NOMO-1 (cell line): ENCODE measurements around the gene MAP3K12.
"Not testable (repeated sequence)": the region's sequence is repeated elsewhere in the genome, so short reads cannot be mapped to it uniquely, and the experiment has no call there.

Source experiments
- DNase-seq, 2 experiments: peaks; one replicate each; lab custom pipeline; 2025; ENCODE audit not compliant: unreplicated experiment in 2 of 2; lab: John Stamatoyannopoulos, UW

Gene MAP3K12

DNA sequence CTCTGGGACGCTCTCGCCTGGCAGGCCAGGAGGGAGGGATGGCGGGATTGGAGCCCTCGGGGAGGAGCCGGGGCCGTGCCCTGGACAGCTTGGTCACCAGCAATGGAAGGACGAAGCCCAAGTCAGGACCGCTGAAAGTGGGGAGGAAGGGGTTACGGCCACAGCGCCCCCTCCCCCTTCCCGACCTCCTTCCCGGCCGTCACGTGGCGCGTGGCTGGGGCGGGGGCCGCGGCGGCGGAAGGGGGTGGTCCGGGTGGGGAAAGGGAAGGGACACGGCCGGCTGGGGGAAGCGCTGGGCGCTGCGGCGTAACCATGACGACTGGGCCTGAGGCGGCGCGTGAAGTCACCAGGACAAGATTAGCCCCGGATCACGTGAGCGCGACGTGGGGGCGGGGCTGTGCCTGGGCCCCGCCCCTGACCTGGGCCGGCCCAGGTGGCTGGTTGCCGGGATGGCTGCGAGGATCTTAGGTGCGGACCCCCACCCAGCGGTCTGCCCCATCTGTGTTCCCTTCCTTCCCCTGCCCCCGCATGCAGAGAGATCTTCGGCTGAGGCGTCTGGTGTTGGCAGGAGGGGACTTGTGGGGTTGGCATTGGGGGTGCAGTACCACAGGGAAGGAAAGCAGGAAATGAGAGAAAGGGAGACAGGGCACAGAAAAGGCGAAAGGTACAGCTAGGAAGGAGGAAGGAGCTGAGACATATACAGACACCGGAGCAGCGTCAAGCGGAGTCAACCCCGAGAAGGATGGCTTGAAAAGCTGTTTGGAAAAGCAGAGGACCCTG, 6.2 kb downstream of the MAP3K12 start:
- DNase-seq, result peak; percentile 73 to 87

DNA sequence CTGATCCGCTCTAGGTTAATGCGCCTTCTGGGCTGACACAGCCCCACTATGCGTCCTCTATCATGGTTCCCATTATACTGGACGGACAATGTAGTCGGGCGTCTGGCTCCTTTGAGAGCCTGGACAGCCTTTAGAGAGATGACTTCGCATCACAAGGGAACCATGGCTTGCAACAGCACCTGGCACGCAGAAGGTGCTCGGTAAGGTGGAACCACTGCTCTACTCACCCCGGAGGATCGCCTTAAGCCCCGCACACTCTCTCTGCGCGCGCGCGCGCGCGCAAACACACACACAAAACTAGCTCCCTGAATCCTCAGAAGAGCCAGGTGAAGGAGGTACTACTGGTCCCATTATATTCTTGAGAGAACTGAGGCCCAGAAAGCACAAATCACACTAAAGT, 7.1 kb downstream of the MAP3K12 start:
- no peak for DNase-seq

DNA sequence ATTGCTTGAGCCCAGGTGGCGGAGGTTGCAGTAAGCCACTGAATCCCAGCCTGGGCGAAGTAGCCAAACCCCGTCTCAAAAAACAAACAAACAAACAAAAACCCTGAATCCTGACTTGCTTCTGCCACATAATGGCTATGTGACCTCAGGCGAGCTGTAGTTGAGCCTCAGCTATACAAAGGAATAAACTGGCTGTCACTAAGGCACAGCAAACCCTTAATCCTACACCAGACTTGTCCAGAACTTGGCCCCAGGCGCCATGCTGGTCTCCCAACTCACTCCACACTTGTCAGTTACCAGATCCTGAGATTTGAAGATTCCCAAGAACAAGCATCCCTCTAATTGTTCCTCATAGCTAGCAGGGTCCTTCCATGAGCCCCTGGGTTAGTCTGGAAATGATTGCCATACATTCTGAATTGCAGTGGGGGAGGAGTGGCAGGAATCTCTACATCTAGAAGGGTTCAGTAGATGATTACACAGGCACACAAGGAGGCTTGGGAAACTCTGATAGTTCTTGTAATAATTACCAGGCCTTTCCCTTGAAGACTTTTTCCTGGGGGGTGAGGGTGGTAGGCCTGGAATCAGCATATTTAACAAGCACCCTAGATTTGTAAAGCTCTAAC, 9.9 kb downstream of the MAP3K12 start:
- no peak for DNase-seq

DNA sequence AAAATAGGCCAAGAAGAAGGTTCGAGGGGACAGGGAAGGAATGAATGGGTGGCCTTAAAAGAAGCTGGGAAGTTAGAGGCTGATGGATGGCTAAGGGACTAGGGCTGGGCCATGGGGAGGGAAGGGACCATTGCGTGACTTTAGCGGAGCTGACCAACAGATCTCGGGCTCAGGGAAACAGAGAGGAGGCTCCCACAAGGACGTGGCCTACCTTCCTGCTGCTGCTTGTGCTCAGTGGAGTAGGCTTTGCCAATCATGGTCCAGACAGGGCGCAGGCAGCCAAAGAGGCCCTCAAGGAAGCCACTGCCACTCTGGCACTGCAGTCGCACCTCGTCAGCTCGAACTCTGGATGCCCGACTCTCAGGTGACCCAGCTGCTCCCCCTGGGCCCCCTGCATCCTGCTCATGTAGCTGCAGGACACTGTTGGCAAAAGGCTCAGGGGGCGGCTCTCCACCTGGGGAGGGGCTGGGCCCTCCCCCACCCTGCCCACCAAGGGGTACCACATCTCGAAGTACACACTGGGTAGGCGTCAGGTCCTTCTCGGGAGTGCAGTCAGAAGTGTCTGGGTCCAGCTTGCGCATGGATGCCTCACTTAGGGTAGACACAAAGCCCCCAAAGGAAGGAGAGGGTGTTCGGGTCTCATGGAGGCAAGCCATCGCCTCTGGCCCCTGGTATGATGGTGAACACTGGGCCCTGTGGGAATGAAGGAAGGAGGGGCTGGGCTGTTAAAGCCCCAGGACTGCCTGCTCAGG, 12.3 kb downstream of the MAP3K12 start:
- no peak for DNase-seq

DNA sequence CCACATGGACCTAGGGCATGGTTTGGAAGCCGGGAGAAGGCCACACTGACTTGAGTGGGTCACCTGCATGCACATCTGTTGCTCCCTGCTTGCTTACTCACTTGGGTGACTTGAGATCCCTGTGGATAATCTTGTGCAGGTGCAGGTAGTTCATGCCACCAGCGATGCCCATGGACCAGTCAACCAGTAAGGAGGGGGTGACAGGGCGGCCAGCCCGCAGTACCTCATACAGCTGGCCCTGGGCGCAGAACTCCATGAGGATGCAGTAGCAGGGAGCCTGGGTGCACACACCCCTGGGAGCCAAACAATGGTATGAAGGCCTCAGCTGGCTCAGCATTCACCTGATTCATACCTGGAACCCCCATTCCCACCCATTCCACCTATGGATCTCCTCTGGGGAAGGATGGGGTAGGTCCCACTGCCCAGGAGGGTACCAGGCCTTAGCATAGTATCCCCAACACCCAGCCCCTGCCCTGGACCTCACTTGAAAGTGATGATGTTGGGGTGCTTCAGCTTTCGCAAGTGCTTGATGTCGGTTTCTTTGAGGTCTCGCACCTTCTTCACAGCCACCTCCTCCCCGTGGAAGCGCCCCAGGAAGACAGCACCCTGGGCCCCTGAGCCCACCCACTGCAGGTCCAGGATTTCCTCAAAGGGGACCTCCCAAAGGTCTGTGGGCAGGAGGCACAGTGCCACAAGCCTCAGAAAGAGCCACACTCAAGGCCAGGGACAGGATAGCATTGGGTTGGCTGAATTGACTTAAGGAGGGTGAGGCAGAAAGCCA, 13.1 kb downstream of the MAP3K12 start:
- DNase-seq, result no peak

DNA sequence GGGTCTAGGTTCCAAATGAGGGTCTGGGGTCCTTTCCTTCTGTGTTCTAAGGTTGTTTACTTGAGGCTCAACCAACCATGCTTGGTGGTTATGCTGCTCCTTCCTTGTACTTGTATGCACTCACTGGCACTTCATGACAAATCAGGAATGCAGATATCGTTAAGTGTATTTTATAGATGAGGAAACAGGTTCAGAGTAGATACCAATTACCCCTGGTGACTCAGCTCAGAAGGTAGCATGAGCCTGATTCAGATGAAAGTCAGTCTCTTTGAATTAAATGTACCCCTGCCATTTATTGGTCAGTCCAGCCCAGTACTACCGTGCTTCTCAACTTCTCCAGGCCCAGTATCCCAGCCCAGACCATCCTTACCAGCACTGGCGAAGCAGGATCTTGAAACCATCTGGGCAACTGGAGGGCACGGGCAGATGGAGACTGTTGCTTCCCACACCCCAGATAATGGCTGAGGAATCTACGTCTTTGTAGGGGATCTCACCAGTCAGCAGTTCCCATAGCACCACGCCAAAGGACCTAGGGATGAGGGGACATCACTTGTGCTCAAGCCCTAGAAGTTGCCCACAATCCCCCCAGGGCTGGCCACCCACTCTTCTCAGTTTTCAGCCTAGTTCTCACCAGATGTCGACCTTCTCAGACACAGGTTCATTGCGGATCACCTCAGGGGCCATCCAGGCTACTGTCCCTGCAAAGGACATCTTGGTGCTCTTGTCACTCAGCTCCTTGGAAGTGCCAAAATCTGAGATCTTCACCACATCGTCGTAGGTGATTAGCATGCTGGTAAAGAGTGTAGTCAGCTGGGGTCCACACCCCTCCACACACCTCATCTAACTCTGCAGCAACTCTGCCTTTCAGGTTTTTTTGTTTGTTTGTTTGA, 14.3 kb downstream of the MAP3K12 start:
- DNase-seq, result no peak

DNA sequence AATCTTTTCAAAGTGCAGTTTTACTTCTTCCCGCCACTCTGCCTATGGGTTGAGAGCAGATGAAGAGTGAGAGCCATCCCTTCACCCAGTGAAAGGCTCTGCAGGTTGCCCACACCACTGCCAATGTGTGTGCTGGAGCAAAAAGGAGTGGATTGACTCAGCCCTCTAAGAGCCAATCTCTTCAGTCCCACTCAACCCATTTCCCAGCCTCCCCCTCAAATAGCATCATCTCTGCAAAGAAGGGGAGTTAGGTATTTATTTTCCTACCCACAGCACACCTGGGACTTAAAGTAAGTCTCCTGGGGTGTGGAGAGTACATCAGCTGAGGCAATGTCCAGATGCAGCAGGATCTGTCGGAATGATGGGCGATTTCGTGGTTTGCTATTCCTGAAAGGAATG, 15.3 kb downstream of the MAP3K12 start:
- DNase-seq, result no peak

DNA sequence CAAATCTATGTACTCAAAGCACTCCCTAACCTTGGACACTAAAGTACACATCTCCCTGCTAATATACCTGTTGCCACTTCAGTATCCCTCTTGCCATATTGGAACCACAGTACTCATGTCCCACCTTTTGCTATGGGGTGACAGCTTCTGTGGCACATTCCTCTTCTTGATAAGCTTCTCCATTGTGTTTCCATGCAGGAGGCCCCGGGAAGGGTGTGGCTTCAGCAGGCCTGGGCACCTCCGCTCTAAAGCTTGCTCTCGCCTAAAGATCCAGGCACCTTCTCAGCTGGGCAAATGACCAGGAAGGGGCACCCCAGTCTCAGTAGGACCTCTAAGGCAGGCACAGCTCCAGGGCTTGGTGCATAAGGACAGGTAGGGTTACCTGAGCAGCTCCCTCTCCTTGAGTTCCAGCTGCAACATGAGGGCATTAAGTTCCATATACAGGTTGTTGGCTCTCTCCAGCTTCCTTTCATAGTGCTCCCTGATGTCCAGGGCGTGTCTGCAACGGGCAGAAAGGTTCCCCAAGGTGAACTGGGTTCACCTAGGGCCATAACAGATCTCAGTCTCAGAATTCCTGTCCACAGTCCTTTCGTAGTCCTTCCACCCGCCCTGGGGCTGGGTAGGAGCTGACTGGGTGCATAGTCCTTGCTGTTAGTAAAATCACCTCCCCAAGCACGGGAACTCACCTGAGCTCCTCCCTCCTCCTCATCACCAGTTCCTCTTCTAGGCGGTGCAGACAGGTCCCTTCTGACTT, 15.9 kb downstream of the MAP3K12 start:
- DNase-seq, result no peak

DNA sequence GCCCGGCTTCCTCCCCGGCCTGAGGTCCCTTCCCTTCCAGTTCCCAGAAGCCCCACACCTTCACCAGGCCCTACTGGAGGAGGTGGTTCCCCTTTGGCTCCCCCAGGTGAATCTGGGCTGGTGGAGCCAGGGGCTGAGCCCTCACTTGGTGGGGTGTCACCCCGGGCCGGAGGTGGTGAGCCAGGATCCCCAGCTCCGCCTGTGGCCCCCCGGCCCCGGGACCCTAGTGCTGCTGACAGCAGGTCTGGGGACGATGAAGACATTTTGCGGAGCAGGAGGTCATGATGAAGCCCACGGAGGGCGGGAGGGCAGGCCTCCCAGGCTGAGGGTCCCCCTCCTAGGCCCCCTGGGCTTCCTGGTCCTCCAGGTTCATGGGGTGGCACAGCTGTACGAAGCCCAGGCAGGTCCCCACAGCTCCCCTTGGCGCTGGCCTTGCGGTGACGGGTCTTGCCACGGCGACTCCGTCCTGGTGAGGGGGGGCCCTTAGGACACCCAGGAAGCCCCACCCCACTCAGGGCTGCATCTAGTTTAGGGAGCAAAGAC, 16.6 kb downstream of the MAP3K12 start:
- no peak for DNase-seq

DNA sequence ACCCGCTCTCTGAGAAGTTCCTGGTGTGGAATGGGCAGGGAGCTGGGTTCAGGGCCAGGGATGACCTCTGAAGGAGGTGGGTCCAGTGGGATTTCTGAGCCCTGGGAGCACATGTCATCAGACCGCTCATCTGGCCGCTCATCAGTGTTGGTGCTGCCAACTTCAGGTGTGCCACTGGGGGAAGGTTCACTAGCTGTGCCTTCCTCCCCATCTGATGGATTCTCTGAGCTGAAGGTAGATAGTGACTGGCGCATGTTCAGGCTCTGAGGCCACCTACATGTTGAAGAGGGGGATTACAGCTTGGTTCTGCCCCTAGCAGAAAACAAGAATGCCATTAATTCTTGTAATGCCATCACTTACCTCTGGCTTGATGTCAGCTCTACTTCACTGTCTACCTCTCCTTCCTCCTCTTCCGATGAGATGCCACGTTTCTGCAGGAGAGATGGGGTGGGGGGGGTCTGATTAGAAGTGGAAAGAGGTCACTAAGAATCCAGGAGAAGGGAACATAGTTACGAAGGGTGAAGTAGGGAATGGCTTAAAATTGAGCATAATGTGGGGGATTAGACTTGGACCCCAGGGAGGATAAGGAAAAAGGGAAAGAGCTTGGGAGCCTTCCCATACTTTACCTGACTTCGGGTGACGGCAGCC, 17.2 kb downstream of the MAP3K12 start:
- no peak for DNase-seq

DNA sequence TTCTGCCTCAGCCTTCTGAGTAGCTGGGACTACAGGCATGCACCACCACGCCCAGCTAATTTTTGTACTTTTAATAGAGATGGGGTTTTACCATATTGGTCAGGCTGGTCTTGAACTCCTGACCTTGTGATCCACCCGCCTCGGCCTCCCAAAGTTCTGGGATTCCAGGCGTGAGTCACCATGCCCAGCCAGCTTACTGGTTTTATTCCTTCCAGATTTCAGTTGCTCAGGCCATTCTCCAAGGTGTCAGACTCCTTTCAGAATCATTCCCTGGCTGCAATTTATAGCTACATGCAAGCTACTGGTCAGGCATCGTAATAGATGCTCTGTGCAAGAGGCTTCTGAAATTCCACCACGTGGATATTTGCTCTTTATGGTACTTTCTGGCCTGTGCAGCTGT, 17.8 kb downstream of the MAP3K12 start:
- not testable (repeated sequence) for DNase-seq

DNA sequence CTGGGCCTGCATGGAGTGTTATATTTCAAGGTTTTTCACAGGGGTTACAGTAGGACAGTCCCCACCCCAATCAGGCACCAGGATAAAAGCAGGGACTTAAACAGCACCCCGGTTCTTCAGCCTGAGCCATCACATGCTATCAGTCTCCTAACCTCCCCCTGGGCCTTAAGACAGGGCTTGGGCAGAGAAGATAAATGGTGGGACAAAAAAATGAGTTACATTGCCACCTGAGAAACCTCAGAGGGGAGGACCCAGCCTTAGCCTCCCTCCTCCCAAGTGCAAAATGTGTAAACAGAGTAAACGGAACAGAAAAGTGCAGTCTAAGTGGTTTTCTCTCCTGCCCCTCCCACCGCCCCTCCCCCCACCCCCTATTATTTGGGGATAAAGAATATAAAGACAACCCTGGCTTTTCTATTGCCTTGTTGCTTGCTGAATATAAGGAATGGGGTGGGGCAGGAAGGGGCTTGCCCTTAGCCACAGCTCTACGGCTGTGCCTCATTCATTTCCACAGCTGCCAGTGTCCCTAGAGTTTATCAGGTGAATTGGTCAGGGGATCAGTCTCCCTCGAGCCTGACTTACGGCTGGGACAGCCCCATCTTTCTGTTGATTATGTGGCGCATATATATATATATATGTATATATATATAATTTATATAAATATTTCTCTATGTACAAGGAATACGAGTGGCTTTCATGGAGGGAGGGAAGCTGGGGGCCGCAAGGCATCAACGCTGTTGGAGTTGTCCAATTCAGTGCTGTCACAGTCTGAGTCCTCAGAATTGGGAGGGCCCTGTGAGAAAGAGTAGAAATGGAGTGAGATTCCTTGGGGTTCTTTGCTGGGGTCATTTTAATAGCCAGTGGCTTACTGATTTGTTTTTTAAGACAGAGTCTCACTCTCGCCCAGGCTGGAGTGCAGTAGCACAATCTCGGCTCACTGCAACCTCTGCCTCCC, 18.5 kb downstream of the MAP3K12 start:
- DNase-seq, result no peak

DNA sequence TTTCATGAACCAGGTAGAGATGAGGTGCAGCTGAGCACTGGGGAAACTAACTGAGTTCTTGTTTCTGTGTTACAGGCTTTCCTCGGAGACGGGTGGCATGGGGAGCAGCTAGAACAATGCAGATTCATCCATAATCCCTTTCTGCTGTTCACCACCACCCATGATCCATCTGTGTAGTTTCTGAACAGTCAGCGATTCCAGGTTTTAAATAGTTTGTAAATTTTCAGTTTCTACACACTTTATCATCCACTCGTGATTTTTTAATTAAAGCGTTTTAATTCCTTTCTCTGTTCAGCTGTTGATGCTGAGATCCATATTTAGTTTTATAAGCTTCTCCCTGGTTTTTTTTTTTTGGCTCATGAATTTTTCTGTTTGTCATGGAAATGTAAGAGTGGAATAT, 19.9 kb downstream of the MAP3K12 start:
- no peak for DNase-seq

DNA sequence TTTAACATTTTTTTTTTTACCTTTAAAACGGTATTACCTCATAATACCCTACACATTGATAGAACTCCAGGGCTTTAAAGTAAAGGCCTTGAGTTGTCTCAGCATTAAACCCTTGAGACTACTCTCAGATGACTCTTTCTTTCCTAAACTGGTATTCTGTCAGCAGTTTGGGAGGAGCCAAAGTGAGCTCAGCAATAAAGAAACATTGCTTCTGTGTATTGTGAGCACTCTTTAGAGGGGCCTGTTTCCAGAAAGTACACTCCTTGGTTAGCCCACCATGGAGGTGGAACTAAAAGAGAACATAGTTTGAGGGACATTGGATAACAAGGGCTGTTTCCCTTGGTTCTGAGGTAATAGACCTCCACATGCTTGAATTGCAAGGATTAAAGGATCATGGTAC, 20.4 kb downstream of the MAP3K12 start:
- no peak for DNase-seq

DNA sequence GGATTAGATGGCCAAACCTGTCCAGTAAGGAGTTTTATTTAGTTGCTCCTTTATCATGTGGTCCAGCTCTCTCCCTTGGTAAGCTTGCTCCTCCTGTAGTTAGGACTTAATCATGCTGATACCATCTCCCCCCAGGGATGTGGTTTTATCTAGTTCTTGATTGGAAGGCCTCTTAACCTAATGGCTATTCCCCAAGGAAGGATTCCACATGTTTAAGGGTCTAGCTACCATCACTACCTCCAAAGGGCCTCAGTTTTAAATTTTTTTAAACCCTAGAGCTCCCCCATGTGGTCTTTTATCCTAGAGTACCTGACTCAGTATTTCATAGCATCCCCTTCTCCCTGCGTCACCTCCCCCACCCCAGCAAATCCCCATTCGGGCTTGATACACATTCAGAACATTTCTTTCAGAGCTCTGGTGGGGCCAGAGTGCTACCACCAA, 22.5 kb downstream of the MAP3K12 start:
- no peak for DNase-seq

DNA sequence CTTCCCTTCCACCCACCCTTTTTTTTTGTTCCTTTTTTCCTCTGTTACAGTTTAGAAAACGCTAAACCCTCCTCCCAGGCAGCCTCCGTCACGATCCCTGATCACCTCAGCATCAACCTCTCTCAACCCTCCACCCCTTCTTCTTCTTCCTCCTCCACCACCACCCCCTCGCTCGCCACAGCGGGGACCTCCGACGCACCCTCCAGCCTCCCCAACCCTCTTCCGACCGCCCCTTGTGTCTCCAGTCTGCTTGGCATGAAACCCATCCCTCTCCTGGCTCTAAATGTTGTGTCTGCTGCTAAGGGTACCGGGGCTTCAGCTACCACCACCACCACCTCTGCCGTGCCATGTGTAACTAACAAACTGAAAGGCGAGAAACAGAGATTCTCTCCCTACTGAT, 24.4 kb downstream of the MAP3K12 start:
- DNase-seq, result no peak

DNA sequence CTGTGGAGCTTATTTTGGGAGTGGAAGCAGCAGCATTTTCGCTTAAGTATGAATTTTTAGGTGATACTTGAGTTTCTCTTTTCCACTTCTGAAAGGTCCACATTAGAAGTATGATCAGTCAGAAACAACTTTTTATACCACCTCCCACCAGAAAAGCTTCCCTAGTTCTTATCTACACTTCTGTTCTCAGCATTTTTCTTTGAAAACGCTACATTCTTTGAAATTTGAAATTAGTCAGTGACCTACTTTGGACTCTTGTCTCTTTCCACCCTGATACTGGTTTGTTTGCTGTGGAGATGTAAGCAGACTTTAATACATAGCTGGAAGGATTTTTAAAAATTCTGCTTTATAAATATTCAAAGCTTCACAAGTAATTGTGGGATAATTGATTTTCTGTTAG, 25.2 kb downstream of the MAP3K12 start:
- DNase-seq, result no peak
